Brain pericyte (primary cell): Measurements from ENCODE around the gene ACHE.
"Not testable (repeated sequence)": the region's sequence is repeated elsewhere in the genome, so short reads cannot be mapped to it uniquely, and the experiment has no call there.

Source experiments
- DNase-seq: peaks from one replicate; pipeline ENCODE4 v3.0.0-alpha.2; 2012; ENCODE audit warnings: low read depth, low spot score

ACHE gene

DNA sequence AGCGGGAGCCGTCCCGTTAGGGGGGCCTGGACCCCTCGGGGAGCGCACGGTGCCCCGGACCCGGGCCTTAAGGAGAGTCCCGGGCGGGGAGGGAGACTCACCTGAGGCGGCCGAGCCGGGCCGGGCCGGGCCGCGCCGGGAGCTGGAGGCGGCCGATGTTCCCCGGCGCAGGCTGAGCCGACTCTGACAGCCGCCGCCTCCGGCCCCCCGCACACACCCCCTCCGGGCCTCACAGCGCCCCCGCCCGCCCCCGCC, at the start of gene ACHE:
ACHE (minus strand) TSS at position 188 of the 255 bp plus-strand sequence. CDS start 1,656 bp downstream, outside the sequence.
- no peak for DNase-seq

- no peak for DNase-seq
Observed at GRCh38 chr7:100944138-100944537, 48.5 kb upstream of the ACHE start.

- DNase-seq: no peak
Observed at GRCh38 chr7:100943693-100944092, 48.0 kb upstream of the ACHE start.

- DNase-seq: no peak
Observed at GRCh38 chr7:100942045-100942774, 46.5 kb upstream of the ACHE start.

GRCh38 chr7:100936167-100936566, 40.5 kb upstream of the ACHE start:
- DNase-seq: not testable (repeated sequence)

GRCh38 chr7:100935381-100935780, 39.7 kb upstream of the ACHE start:
- not testable (repeated sequence) for DNase-seq

- DNase-seq: no peak
Observed at GRCh38 chr7:100933734-100934133, 38.0 kb upstream of the ACHE start.

- no peak for DNase-seq
Observed at GRCh38 chr7:100929808-100930174, 34.1 kb upstream of the ACHE start.

DNA sequence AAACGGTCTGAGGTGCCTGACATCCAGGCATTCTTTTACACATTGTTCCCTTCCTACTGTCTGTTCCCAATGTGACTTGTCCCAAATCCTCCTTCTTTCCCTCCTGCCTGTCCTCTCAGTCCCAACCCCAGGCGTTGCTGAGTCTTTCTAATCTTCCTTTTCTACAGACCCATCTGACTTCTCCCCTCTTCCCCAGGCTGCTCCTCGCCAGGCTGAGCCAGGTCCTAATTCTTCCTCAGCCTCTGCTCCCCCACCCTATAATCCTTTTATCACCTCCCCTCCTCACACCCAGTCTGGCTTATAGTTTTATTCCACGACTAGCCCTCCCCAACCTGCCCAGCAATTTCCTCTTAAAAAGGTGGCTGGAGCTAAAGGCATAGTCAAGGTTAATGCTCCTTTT, 27.9 kb upstream of the ACHE start:
- DNase-seq: not testable (repeated sequence)

- no peak for DNase-seq
Observed at GRCh38 chr7:100921039-100921438, 25.4 kb upstream of the ACHE start.

GRCh38 chr7:100919779-100920437, 24.2 kb upstream of the ACHE start:
- not testable (repeated sequence) for DNase-seq

DNA sequence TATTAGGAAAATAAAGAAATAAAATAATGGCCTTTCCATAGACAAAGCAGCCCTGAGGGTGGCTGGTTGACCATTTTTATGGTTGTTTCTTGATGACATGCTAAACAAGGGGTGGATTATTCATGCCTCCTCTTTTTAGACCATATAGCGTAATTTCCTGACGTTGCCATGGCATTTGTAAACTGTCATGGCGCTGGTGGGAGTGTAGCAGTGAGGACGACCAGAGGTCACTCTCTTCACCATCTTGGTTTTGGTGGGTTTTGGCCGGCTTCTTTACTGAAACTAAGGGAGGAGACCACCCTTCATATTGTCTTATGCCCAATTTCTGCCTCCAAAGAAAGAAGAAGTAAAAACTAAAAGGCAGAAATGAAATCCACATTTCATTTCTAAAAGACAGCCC, 23.6 kb upstream of the ACHE start:
- DNase-seq: not testable (repeated sequence)

GRCh38 chr7:100914879-100915447, 19.3 kb upstream of the ACHE start:
- DNase-seq: no peak

DNA sequence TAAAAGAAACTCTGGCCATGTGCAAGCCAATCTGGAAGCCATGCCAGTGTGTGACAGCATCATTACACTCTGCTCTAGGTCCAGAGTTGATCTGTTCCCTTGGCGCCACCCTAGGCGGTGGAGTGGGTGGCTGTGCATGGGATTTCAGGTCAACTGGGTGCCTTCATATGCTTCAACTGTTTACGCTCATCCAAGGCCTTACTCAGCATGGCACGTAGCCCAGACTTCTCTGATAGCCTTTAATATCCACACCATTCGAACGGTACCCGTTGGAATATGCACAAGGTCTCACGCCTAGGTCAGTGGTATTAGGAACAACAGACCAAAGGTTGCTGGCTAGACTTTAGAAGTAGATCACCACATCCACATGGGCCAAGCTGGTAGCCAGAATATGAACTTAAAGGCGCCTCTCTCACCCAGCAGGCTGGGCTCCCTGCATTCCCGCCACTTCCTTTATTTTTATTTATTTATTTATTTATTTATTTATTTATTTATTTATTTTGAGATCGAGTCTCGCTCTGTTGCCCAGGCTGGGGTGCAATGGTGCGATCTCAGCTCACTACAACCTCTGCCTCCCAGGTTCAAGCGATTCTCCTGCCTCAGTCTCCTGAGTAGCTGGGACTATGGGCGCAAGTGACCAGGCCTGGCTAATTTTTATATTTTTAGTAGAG, 18.7 kb upstream of the ACHE start:
- DNase-seq: no peak

- DNase-seq: no peak
Observed at GRCh38 chr7:100911484-100911883, 15.8 kb upstream of the ACHE start.

- not testable (repeated sequence) for DNase-seq
Observed at GRCh38 chr7:100910443-100910842, 14.8 kb upstream of the ACHE start.

DNA sequence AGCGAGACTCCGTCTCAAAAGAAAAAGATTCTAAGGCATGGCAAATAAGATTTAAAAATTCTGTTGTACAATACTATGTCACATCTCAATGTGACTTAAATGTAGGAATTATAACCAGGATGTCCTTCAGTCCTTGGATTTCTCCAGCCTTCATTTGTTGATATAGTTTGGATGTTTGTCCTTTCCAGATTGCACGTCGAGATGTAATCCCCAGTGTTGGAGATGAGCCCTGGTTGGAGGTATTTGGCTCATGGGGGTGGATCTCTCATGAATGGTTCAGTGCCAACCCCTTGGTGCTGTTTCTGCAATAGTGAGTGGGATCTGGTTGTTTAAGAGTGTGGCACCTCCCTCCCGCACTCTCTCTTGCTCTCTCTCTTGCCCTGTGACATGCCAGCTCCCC, 12.8 kb upstream of the ACHE start:
- DNase-seq: no peak

GRCh38 chr7:100902638-100903037, 7.0 kb upstream of the ACHE start:
- DNase-seq: no peak

DNA sequence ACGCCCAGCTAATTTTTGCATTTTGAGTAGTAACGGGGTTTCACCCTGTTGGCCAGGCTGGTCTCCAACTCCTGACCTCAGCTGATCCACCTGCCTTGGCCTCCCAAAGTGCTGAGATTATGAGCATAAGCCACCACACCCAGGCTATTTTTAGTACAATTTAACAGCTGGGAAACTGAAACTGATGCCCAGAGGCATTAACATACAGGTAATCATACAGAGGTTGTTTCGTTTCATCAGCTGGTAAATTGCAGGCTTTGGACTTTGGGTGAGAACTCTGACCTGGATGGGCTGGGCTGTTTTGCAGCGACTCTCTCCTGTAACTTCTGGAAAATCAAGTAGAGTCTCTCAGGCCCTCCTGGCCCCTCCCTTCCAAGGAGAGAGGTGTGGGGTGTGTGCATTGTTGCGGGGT, 6.2 kb upstream of the ACHE start:
- no peak for DNase-seq

DNA sequence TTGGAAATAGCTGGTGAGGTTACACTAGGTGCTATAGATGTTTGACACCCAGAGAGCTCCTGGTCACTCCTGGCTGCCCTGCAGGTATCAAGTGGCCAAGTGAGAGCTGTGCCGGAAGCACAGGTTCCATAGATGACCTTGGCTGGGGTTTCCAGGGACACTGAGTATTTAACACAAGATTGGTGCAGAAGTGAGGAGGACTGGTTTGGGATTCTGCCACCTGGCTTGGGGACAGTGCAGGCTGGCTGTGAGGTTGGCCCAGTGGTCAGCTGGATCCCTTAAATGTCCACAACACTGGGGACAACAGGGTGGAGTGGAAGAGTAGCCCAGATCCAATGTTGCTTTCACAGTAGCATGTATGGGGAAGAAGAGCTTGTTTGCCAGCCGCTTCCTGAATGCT, 5.3 kb upstream of the ACHE start:
- no peak for DNase-seq

DNA sequence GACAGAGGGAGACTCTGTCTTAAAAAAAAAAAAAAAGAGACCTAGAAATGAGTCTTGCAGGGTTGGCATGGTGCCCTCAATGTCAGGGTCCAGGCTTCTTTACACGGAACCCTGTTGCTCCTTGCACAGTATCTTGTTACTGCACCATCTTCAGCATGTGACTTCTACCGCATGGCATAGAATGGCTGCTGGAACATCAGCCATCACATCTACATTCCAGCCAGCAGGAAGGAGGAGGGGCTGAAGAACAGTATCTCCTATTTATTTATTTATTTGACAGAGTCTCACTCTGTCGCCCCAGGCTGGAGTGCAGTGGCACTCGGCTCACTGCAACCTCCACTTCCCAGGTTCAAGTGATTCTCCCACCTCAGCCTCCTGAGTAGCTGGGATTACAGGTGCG, 3.7 kb upstream of the ACHE start:
- no peak for DNase-seq

DNA sequence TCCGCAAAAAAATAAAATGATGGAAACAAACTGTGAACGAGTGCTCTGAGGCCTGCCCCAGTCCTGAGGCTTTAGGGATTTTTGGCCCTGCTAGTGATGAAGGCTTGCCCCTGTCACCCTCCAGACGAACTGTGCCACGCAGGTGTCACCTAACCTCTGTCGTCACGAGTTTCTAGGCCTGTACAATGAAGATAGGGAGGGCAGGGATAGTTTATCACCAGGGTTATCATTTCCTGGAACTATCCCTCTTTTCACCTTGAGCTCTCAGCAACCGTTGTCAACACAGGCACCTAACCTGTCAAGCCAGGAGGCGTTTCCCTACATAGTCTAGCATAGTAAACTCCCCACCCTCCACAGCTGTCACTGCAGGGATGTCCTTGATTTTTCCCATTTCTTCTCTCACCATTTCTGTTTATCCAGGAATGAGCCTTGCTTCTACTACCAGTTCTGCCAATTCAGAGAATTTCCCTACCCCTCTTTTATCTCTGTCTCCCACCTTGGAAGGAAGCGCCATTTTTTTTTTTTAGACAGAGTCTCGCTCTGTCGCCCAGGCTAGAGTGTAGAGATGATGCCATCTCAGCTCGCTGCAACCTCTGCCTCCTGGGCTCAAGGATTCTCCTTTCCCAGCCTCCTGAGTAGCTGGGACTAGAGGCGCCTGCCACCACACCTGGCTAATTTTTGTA, 2.2 kb upstream of the ACHE start:
- no peak for DNase-seq
